K562 (cell line): Measurements from ENCODE around the gene PIK3R1. TPM values are rescaled to one million over a fixed set of nuclear protein-coding genes. Genes with fewer than 3 reads are reported as not detected.
A peak's percentile ranks its signal among the peaks of the same experiment; 100 is the strongest.

Experiments
- CEBPB ChIP-seq: fragments of 450-650 bp; IDR thresholded peaks from 2 replicates; pipeline ENCODE4 v1.6.1; 2016; ENCODE audit warnings: missing genetic modification characterization, missing compliant biosample characterization
- CHCHD3 ChIP-seq: fragments of 250-450 bp; sonication (Bioruptor Pico); IDR thresholded peaks from 2 replicates; pipeline ENCODE4 v2.1.2; 2022; ENCODE audit warnings: mild to moderate bottlenecking
- CLOCK ChIP-seq: fragments of 250-450 bp; sonication (Bioruptor Pico); IDR thresholded peaks from 2 replicates; pipeline ENCODE4 v1.4.0; 2020; ENCODE audit warnings: mild to moderate bottlenecking, moderate library complexity, borderline replicate concordance
- DLX4 ChIP-seq: fragments of 250-450 bp; sonication (Bioruptor Pico); IDR thresholded peaks from 2 replicates; pipeline ENCODE4 v1.6.1; 2021; ENCODE audit warnings: mild to moderate bottlenecking
- ETS2 ChIP-seq: IDR thresholded peaks from 2 replicates; pipeline ENCODE4 v1.6.1; 2016; ENCODE audit warnings: borderline replicate concordance, missing genetic modification characterization, mild to moderate bottlenecking, moderate library complexity, missing compliant biosample characterization; ENCODE audit not compliant: poor library complexity, severe bottlenecking
- FOXA3 ChIP-seq, 2 experiments: fragments of 450-650 bp in 1 of 2; sonication (generic) in 1 of 2; formaldehyde crosslinking; IDR thresholded peaks in 1 of 2; conservative IDR thresholded peaks in 1 of 2; 2 replicates each; pipeline versions ENCODE4 v1.4.0 to v1.8.0; 2020 to 2022; ENCODE audit warnings: mild to moderate bottlenecking in 2 of 2, missing genetic modification reagents in 1 of 2
- HMG20A ChIP-seq: fragments of 450-650 bp; formaldehyde crosslinking; conservative IDR thresholded peaks from 2 replicates; pipeline ENCODE4 v1.4.0; 2020; ENCODE audit warnings: mild to moderate bottlenecking, mixed read lengths
- HNRNPUL1 ChIP-seq: fragments of 200-400 bp; formaldehyde crosslinking; IDR thresholded peaks from 2 replicates; pipeline ENCODE4 v1.6.1; 2017; ENCODE audit warnings: low read length
- KDM1A ChIP-seq, 2 experiments: fragments of 450-650 bp; IDR thresholded peaks; 2 replicates each; pipeline ENCODE4 v1.6.1; 2016; ENCODE audit warnings: mild to moderate bottlenecking in 2 of 2
- LARP7 ChIP-seq: fragments of 450-650 bp; IDR thresholded peaks from 2 replicates; pipeline ENCODE4 v1.6.1; 2016
- MTA2 ChIP-seq: fragments of 450-650 bp; IDR thresholded peaks from 2 replicates; pipeline ENCODE4 v1.6.1; 2016; ENCODE audit warnings: low read depth
- NONO ChIP-seq, 2 experiments: fragments of 200-400 bp in 1 of 2; fragments of 450-650 bp in 1 of 2; formaldehyde crosslinking in 1 of 2; IDR thresholded peaks; 2 replicates each; pipeline ENCODE4 v1.6.1; 2017; ENCODE audit warnings: low read depth in 2 of 2, mild to moderate bottlenecking in 2 of 2, moderate library complexity in 2 of 2, low read length in 1 of 2
- NR4A1 ChIP-seq, 2 experiments: fragments of 250-450 bp in 1 of 2; fragments of 450-650 bp in 1 of 2; sonication (Bioruptor Pico) in 1 of 2; IDR thresholded peaks; 2 replicates each; pipeline versions ENCODE4 v1.4.0 to v1.6.1; 2016 to 2020; ENCODE audit warnings: mild to moderate bottlenecking in 2 of 2, missing compliant biosample characterization in 1 of 2, missing genetic modification characterization in 1 of 2, moderate library complexity in 1 of 2
- PRMT5 ChIP-seq: sonication (generic); formaldehyde crosslinking; IDR thresholded peaks from 2 replicates; pipeline ENCODE4 v1.5.0; 2020; ENCODE audit warnings: missing genetic modification reagents
- RFX5 ChIP-seq: IDR thresholded peaks from 2 replicates; pipeline ENCODE4 v1.6.1; 2011; ENCODE audit warnings: low read depth, mild to moderate bottlenecking, improper control_type of control experiment, low read length
- SNIP1 ChIP-seq: fragments of 450-650 bp; IDR thresholded peaks from 2 replicates; pipeline ENCODE4 v1.7.1; 2017; ENCODE audit warnings: low read depth, mild to moderate bottlenecking
- SRSF9 ChIP-seq: fragments of 200-400 bp; formaldehyde crosslinking; IDR thresholded peaks from 2 replicates; pipeline ENCODE4 v1.6.1; 2017; ENCODE audit warnings: low read depth, low read length, borderline replicate concordance
- TCFL5 ChIP-seq: fragments of 250-450 bp; sonication (Bioruptor Pico); conservative IDR thresholded peaks from 2 replicates; pipeline ENCODE4 v1.6.1; 2021; ENCODE audit warnings: mild to moderate bottlenecking, moderate library complexity, matching md5 sums
- TGIF2 ChIP-seq: sonication (generic); formaldehyde crosslinking; IDR thresholded peaks from 2 replicates; pipeline ENCODE4 v1.8.1; 2022; ENCODE audit warnings: mild to moderate bottlenecking, missing genetic modification reagents, moderate library complexity
- XRCC3 ChIP-seq: fragments of 450-650 bp; IDR thresholded peaks from 2 replicates; pipeline ENCODE4 v1.6.1; 2017; ENCODE audit warnings: mild to moderate bottlenecking, moderate library complexity
- ZFX ChIP-seq: sonication (generic); formaldehyde crosslinking; IDR thresholded peaks from 2 replicates; pipeline ENCODE4 v1.8.0; 2022; ENCODE audit warnings: mild to moderate bottlenecking, missing genetic modification reagents, moderate library complexity
- ZKSCAN8 ChIP-seq: fragments of 200-800 bp; sonication (Bioruptor generic); IDR thresholded peaks from 2 replicates; pipeline ENCODE4 v1.6.1; 2016; ENCODE audit warnings: missing genetic modification characterization, missing compliant biosample characterization
- ZNF212 ChIP-seq: fragments of 450-650 bp; formaldehyde crosslinking; IDR thresholded peaks from 2 replicates; pipeline ENCODE4 v1.4.0; 2020; ENCODE audit warnings: mild to moderate bottlenecking
- ZNF280B ChIP-seq: fragments of 250-450 bp; sonication (Bioruptor Pico); IDR thresholded peaks from 2 replicates; pipeline ENCODE4 v1.5.1; 2021; ENCODE audit warnings: mild to moderate bottlenecking
- ZNF431 ChIP-seq: sonication (generic); formaldehyde crosslinking; IDR thresholded peaks from 2 replicates; pipeline ENCODE4 v1.8.0; 2022; ENCODE audit warnings: mild to moderate bottlenecking, missing genetic modification reagents
- ZNF507 ChIP-seq: conservative IDR thresholded peaks from 2 replicates; pipeline ENCODE4 v1.6.1; 2017; ENCODE audit warnings: missing genetic modification characterization, missing compliant biosample characterization
- ZZZ3 ChIP-seq: fragments of 450-650 bp; IDR thresholded peaks from 2 replicates; pipeline ENCODE4 v1.6.1; 2016; ENCODE audit warnings: antibody characterized with exemption, mild to moderate bottlenecking, moderate library complexity
- polyA plus RNA-seq, 8 experiments: library from polyadenylated mRNA; depleted of rRNA in 4 of 8; stranded (reverse) in 5 of 8; unstranded in 3 of 8; fragments of >200 nt; fragmentation: Nextera tagmentation in 2 of 8; fragmentation: Illumina TruSeq in 1 of 8; extraction: Ambion mirVana in 2 of 8; extraction: Trizol in 1 of 8; gene quantifications; 2 replicates each; pipeline versions ENCODE4 v1.2.1 to v1.2.3, GENCODE V29; 2011 to 2014; ENCODE audit warnings: inconsistent platforms in 1 of 8, missing spikeins in 1 of 8
- total RNA-seq, 7 experiments: library from RNA; depleted of rRNA in 6 of 7; stranded (reverse); fragments of >200 nt in 6 of 7; fragmentation: Illumina TruSeq in 2 of 7; extraction: Trizol in 2 of 7; gene quantifications; 2 replicates each; pipeline versions ENCODE4 v1.2.1 to v1.2.3, GENCODE V29; 2011 to 2021; ENCODE audit warnings: low replicate concordance in 1 of 7

The PIK3R1 gene
- total and polyA plus RNA-seq, 9 of the 15 experiments (the other 6 are each of a cell fraction or from before 2014, with no cell fraction given): 1.1 to 9.7 (median 4.8) TPM

- TF ChIP-seq FOXA3 (CRISPR knock-in tag; conservative IDR thresholded peaks at IDR 0.05 in 1 of 2, IDR thresholded peaks at IDR 0.05 in 1 of 2) (no peak), TGIF2 (CRISPR knock-in tag) (no peak), MTA2 (peak; percentile 65), KDM1A (IDR thresholded peaks at IDR 0.05) (no peak), ZNF507 (tag) (no peak), LARP7 (no peak), TCFL5 (CRISPR knock-in tag) (no peak), XRCC3 (no peak), PRMT5 (no peak), CLOCK (CRISPR knock-in tag) (no peak), DLX4 (no peak), ZZZ3 (no peak), CHCHD3 (CRISPR knock-in tag) (no peak), ZNF431 (CRISPR knock-in tag) (no peak), HMG20A (CRISPR knock-in tag) (no peak), ZFX (CRISPR knock-in tag) (peak; percentile 61; the same call in 1 of the 2 replicates), SNIP1 (no peak), NONO (IDR thresholded peaks at IDR 0.05; ENCODE audit: low read depth in 2 of 2, low read length in 1 of 2) (no peak), ETS2 (tag) (no peak), NR4A1 (CRISPR knock-in tag; IDR thresholded peaks at IDR 0.05) (no peak), NR4A1 (tag; IDR thresholded peaks at IDR 0.05) (0 out of 2 replicates have a peak, but pooled peaks have one; percentile 27), ZKSCAN8 (CRISPR knock-in tag) (0 out of 2 replicates have a peak, but pooled peaks have one; percentile 41), CEBPB (tag) (no peak), ZNF212 (CRISPR knock-in tag) (no peak), ZNF280B (CRISPR knock-in tag) (no peak), RFX5 (no peak), HNRNPUL1 (no peak), SRSF9 (no peak)
Measured at GRCh38 chr5:68316469-68316868, 100.9 kb downstream of the PIK3R1 start (continued).
